Activated CD8-positive, alpha-beta T cell treated with anti-CD3 and anti-CD28 coated beads for 36 hours (primary cell): ENCODE measurements around the gene PKNOX2. TPM values are rescaled to one million over a fixed set of nuclear protein-coding genes. Genes with fewer than 3 reads are reported as not detected.

ENCODE experiments used
- ATAC-seq: fragments of 200-7000 bp; cut with Tn5 transposase; one replicate; pipeline ENCODE4 v1.10.0; 2021; ENCODE audit warnings: mild to moderate bottlenecking, moderate library complexity
- CTCF ChIA-PET: fragments of 350-600 bp; sonication (Branson Sonifier 250); formaldehyde crosslinking; loops from one replicate; lab custom pipeline; 2021; ENCODE audit warnings: antibody characterized with exemption; lab: Charles Lee
- POLR2A ChIA-PET: fragments of 350-600 bp; sonication (Branson Sonifier 250); formaldehyde crosslinking; loops from one replicate; lab custom pipeline; 2021; ENCODE audit warnings: antibody characterized with exemption; lab: Charles Lee
- DNase-seq: peaks from one replicate; pipeline ENCODE4 v3.0.0-alpha.2; 2020
- H3K27ac Mint-ChIP-seq: one replicate; pipeline ENCODE4 v1.8.0; 2021; ENCODE audit warnings: mild to moderate bottlenecking, mixed read lengths
- H3K27me3 Mint-ChIP-seq: one replicate; pipeline ENCODE4 v1.8.0; 2021; ENCODE audit warnings: mixed read lengths
- H3K36me3 Mint-ChIP-seq: one replicate; pipeline ENCODE4 v1.8.0; 2021; ENCODE audit warnings: low read depth, mixed read lengths
- H3K4me1 Mint-ChIP-seq: one replicate; pipeline ENCODE4 v1.8.0; 2021; ENCODE audit warnings: low read depth, mixed read lengths
- H3K4me3 Mint-ChIP-seq: one replicate; pipeline ENCODE4 v1.8.0; 2021; ENCODE audit warnings: mild to moderate bottlenecking, moderate library complexity, mixed read lengths
- H3K9me3 Mint-ChIP-seq: one replicate; pipeline ENCODE4 v1.8.0; 2021; ENCODE audit warnings: mixed read lengths
- intact Hi-C: fragments of 100-400 bp; cut with micrococcal nuclease; formaldehyde crosslinking; loops from one replicate; pipeline ENCODE4 v1.10.0; 2022
- total RNA-seq, 2 experiments: library from RNA; stranded (reverse); gene quantifications; one replicate each; pipeline ENCODE4 v1.2.3, GENCODE V29; 2021
- TF ChIP-seq, protein P1 (sequence below): fragments of 200-600 bp; IDR thresholded peaks from one replicate; pipeline ENCODE4 v1.8.0; 2022; ENCODE audit warnings: antibody characterized with exemption, mild to moderate bottlenecking

Gene PKNOX2
- total RNA-seq, 2 experiments from 2014 or later, result not detected

DNA sequence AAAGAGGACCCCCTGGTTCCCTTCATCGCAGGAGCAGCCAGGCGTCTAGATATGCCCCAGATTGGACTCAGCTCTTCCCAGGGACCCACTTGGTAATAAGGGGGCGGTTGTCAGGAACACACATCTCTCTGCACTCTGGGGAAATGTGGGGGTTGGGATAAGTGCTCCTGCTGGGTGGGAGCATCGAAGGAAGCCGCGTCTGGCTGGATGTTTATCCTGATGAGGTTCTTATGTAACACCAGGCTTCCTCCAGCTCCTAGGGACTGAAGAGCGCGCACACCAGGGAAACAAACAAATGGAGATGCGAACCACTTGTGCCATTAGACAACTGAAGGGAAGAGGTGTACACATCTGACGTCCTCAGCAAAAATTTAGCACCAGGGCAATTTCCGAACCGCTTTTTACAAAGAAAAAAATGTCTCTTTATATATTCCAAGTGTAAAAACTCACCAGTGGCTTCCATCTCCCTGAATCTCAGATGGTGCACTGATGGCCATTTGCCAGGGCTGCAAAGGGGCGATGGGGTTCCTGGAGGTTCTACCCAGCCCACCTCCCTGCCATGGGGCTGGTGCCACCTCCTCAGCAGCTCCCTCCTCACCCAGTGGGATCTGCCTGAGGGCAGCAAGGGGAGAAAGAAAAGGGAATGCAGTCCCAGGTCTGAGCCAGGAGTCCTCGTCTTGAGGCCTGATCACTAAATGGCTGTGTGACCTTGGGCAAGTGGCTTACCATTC is 89.4 kb downstream of the PKNOX2 start:
- no peaks in the 10 kb centered on the region for H3K36me3 Mint-ChIP-seq
- peaks cover 1% of the 10 kb centered on the region for H3K27me3 Mint-ChIP-seq
- intact Hi-C loops, result no loop called here
- no peaks in the 10 kb centered on the region for H3K9me3 Mint-ChIP-seq
- TF ChIP-seq, protein P1, sequence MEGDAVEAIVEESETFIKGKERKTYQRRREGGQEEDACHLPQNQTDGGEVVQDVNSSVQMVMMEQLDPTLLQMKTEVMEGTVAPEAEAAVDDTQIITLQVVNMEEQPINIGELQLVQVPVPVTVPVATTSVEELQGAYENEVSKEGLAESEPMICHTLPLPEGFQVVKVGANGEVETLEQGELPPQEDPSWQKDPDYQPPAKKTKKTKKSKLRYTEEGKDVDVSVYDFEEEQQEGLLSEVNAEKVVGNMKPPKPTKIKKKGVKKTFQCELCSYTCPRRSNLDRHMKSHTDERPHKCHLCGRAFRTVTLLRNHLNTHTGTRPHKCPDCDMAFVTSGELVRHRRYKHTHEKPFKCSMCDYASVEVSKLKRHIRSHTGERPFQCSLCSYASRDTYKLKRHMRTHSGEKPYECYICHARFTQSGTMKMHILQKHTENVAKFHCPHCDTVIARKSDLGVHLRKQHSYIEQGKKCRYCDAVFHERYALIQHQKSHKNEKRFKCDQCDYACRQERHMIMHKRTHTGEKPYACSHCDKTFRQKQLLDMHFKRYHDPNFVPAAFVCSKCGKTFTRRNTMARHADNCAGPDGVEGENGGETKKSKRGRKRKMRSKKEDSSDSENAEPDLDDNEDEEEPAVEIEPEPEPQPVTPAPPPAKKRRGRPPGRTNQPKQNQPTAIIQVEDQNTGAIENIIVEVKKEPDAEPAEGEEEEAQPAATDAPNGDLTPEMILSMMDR, result no peak
- no peak overlapping the region for H3K4me3 Mint-ChIP-seq
- no peak overlapping the region for H3K27ac Mint-ChIP-seq
- ChIA-PET CTCF (no interaction called here), POLR2A (no interaction called here)
- DNase-seq (no peak), ATAC-seq (no peak)
- no peaks in the 10 kb centered on the region for H3K4me1 Mint-ChIP-seq

DNA sequence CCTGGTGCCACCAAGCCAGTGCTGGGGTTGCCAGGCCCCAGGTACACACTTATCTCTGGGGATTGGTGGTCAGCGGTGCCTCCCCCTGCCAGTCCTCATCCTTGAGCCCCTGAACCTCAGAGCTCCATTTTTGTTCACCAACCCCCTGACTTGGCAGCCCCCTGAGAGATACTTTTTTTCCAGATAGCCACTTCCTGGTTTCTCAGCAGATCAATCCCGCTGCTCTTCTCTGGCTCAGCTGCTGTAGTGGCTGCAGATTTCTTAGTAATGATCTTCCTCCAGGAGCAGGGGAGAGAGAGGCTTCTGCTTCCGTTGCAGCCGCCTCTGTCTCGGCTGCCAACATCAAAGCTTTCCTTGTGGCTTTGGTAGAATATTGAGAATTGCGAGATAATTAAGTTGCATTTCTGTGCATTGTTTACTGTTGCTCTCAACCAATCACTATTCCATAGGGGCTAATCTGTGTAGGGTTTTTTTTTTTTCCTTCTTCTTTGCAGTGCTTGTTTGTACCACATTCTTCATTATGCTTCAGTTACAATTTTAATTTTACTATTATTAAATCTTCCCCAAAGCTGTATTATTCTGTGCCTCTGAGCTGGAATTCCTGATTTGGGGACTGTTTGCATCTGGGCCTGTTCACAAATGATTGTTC is 92.1 kb downstream of the PKNOX2 start:
- peaks cover 8% of the 10 kb centered on the region for H3K27me3 Mint-ChIP-seq
- no peaks in the 10 kb centered on the region for H3K36me3 Mint-ChIP-seq
- ChIA-PET CTCF (no interaction called here), POLR2A (no interaction called here)
- no peak for ATAC-seq
- H3K4me1 Mint-ChIP-seq, result no peaks in the 10 kb centered on the region
- no peak for DNase-seq
- H3K9me3 Mint-ChIP-seq, result no peaks in the 10 kb centered on the region
- no peak overlapping the region for H3K27ac Mint-ChIP-seq
- intact Hi-C loops, result no loop called here
- TF ChIP-seq, protein P1, result no peak
- H3K4me3 Mint-ChIP-seq, result no peak overlapping the region

DNA sequence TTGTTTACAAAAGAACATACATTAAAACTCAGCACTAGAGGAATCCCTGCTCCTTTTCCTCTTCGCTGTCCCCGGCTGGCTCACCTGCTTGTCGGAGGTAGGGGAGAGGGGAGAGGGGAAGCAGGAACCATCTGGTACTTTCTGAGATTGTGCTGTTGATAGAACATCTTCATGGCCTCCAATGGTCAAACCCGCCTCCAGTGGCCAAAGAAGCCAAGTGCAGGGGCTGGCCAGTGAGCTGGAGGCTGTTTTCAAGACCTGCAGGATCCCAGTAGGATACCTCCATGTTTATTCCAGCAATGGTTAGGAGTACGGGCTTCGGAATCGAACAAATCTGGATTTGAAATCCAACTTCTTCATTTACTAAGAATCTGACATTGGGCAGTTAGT is 92.6 kb downstream of the PKNOX2 start:
- TF ChIP-seq, protein P1, result no peak
- H3K36me3 Mint-ChIP-seq, result no peaks in the 10 kb centered on the region
- H3K27ac Mint-ChIP-seq, result no peak overlapping the region
- H3K27me3 Mint-ChIP-seq, result peaks cover 14% of the 10 kb centered on the region
- no peak for ATAC-seq
- no peak overlapping the region for H3K4me3 Mint-ChIP-seq
- no peaks in the 10 kb centered on the region for H3K9me3 Mint-ChIP-seq
- CTCF ChIA-PET, result no interaction called here
- POLR2A ChIA-PET, result no interaction called here
- no peak for DNase-seq
- intact Hi-C loops, result no loop called here
- no peaks in the 10 kb centered on the region for H3K4me1 Mint-ChIP-seq

DNA sequence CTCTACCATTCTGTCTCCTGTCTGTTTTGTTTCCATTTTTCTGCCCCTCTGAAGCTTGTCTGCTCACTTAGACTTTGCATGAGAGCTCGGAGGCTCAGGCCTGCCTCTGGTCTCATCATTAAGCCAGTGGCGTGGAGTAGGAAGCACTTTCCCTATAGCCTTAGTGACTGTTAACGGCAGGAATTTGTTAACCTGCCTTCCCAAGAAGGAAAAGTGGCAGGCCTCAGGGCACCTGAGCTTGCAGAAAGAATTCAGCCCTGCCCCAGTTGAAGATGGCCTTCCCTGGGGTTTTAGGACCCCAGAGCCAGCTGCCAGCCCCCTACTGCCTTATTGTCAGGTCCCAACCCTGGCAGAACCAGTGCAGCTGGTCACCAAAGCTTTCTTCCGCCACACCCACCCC is 93.2 kb downstream of the PKNOX2 start:
- no peak overlapping the region for H3K4me3 Mint-ChIP-seq
- ATAC-seq (no peak), DNase-seq (no peak)
- H3K4me1 Mint-ChIP-seq, result no peaks in the 10 kb centered on the region
- peaks cover 18% of the 10 kb centered on the region for H3K27me3 Mint-ChIP-seq
- POLR2A ChIA-PET, result no interaction called here
- H3K36me3 Mint-ChIP-seq, result no peaks in the 10 kb centered on the region
- H3K9me3 Mint-ChIP-seq, result no peaks in the 10 kb centered on the region
- intact Hi-C loops, result no loop called here
- CTCF ChIA-PET, result no interaction called here
- H3K27ac Mint-ChIP-seq, result no peak overlapping the region
- TF ChIP-seq, protein P1, result no peak

DNA sequence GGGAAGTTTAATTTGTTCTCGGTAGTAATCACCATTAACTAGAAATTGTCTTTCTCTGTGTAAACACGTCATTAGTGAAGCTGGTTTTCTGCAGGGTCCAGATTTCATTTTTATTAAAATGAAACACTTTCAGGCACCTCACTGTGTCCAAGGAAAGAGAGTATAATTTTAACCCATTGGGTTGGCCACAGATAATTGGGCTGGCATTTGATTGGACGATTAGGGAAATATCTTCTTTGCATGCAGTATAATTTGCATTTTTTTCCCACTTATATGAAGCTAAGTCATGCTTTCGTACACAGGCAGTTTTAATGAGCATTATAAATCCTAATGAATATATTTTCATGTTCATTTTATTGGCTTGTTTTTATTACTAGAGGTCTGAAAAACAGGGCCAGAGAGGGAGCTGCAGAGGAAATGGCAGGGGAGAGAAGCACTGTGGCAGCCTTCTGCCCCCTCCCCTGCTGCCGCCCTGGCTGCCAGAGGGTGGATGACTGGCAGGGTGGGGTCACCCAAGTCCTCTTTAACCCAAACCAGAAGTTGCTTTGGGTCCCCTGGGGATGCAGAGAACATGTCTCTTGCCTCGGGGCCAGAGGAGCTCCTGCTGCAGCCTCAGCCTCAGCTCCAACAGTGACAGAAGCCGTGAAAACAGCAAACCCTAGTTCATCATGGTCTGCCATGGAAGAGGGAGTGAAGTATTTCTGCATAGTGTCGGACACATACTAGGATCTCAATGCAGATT is 93.9 kb downstream of the PKNOX2 start:
- POLR2A ChIA-PET, result no interaction called here
- DNase-seq, result no peak
- Mint-ChIP-seq H3K27me3 (peaks cover 24% of the 10 kb centered on the region), H3K9me3 (no peaks in the 10 kb centered on the region), H3K4me3 (no peak overlapping the region), H3K4me1 (no peaks in the 10 kb centered on the region), H3K36me3 (no peaks in the 10 kb centered on the region), H3K27ac (no peak overlapping the region)
- CTCF ChIA-PET, result no interaction called here
- intact Hi-C loops, result no loop called here
- no peak for ATAC-seq
- TF ChIP-seq, protein P1, result no peak
